ENCODE data around the gene NAP1L1. TPM values are rescaled to one million over a fixed set of nuclear protein-coding genes. Genes with fewer than 3 reads are reported as not detected.

The NAP1L1 gene
- total RNA-seq, 4 donors from 2014 or later = 193 to 341 (median 213) TPM

GRCh38 chr12:76083246-76083903 lies 1.1 kb downstream of the NAP1L1 start:
- Histone ChIP-seq H3K36me3 (no peaks in the 10 kb centered on the region), H3K27me3 (no peaks in the 10 kb centered on the region), H3K27ac (peak overlapping the region; percentile 98 to 99 (median 99)), H3K9me3 (no peaks in the 10 kb centered on the region), H3K4me1 (peaks cover 13 to 21% of the 10 kb centered on the region in 2 donors), H3K4me3 (replicated peaks in 1 of 3) (peak overlapping the region; percentile 60 to 88 (median 85))
- 15 to 19% methylated on average over 14 of the region's 14 CpGs for WGBS, 2 donors
- TF ChIP-seq CTCF (IDR thresholded peaks at IDR 0.05) (no peak), POLR2A (IDR thresholded peaks at IDR 0.05) (no peak)
- intact Hi-C loops (cut with DNase I) = no loop called here
- DNase-seq = no peak

- Histone ChIP-seq H3K36me3 (no peaks in the 10 kb centered on the region), H3K4me1 (peaks cover 13 to 21% of the 10 kb centered on the region in 2 donors), H3K4me3 (replicated peaks in 1 of 3) (no peak overlapping the region), H3K27me3 (no peaks in the 10 kb centered on the region), H3K9me3 (no peaks in the 10 kb centered on the region), H3K27ac (no peak overlapping the region)
- intact Hi-C loops (cut with DNase I) = no loop called here
- TF ChIP-seq POLR2A (IDR thresholded peaks at IDR 0.05) = no peak
- no peak for DNase-seq
Measured at GRCh38 chr12:76081909-76082308, 2.6 kb downstream of the NAP1L1 start.

- Histone ChIP-seq H3K27ac (no peak overlapping the region), H3K4me3 (replicated peaks in 1 of 3) (no peak overlapping the region), H3K36me3 (no peaks in the 10 kb centered on the region), H3K27me3 (no peaks in the 10 kb centered on the region), H3K4me1 (peaks cover 13 to 21% of the 10 kb centered on the region in 2 donors), H3K9me3 (no peaks in the 10 kb centered on the region)
- TF ChIP-seq POLR2A (IDR thresholded peaks at IDR 0.05) = no peak
- TF ChIP-seq CTCF (IDR thresholded peaks at IDR 0.05) = peak in 1 of 6 experiments; percentile 16
- intact Hi-C loops (cut with DNase I) = no loop called here
- DNase-seq = no peak
- 85% methylated on average over 6 of the region's 6 CpGs for WGBS, 2 donors
Measured at GRCh38 chr12:76080729-76081415, 3.6 kb downstream of the NAP1L1 start.

- Histone ChIP-seq H3K4me3 (replicated peaks in 1 of 3) (no peak overlapping the region), H3K9me3 (no peaks in the 10 kb centered on the region), H3K27ac (no peak overlapping the region), H3K36me3 (no peaks in the 10 kb centered on the region), H3K27me3 (no peaks in the 10 kb centered on the region), H3K4me1 (peaks cover 10 to 18% of the 10 kb centered on the region in 2 donors)
- 83 to 89% methylated on average over 2 of the region's 2 CpGs for WGBS, 2 donors
- intact Hi-C loops (cut with DNase I) = no loop called here
- TF ChIP-seq POLR2A (IDR thresholded peaks at IDR 0.05) = no peak
- TF ChIP-seq CTCF (IDR thresholded peaks at IDR 0.05) = no peak
- no peak for DNase-seq
Measured at GRCh38 chr12:76080017-76080728, 4.3 kb downstream of the NAP1L1 start.

GRCh38 chr12:76078748-76079147 lies 5.7 kb downstream of the NAP1L1 start:
- WGBS, 2 donors = 90 to 95% methylated on average over 2 of the region's 2 CpGs
- no peaks in the 10 kb centered on the region for H3K27me3 ChIP-seq
- no peak overlapping the region for H3K4me3 ChIP-seq (replicated peaks in 1 of 3)
- H3K27ac ChIP-seq = no peak overlapping the region
- TF ChIP-seq POLR2A (IDR thresholded peaks at IDR 0.05) (no peak), CTCF (IDR thresholded peaks at IDR 0.05) (no peak)
- intact Hi-C loops (cut with DNase I) = loop anchor here (10.0 kb wide), 1 partner anchor 266 kb away; the partner anchor contains the start of gene BBS10
- H3K4me1 ChIP-seq = peaks cover 8 to 16% of the 10 kb centered on the region in 2 donors
- no peaks in the 10 kb centered on the region for H3K36me3 ChIP-seq
- no peaks in the 10 kb centered on the region for H3K9me3 ChIP-seq
- DNase-seq = no peak

Measured in thyroid gland (tissue), 4 donors.